ENCODE results near the gene SLC39A3. TPM values are rescaled to one million over a fixed set of nuclear protein-coding genes. Genes with fewer than 3 reads are reported as not detected.

Gene SLC39A3
- total RNA-seq, 1 experiment from 2014 or later: 87.4 TPM

- Histone ChIP-seq H3F3A (ENCODE audit: low read length, unreplicated experiment) (no peaks in the 10 kb centered on the region), H3K79me2 (ENCODE audit: low read length) (no peaks in the 10 kb centered on the region), H3K9me3 (ENCODE audit: low read length) (no peaks in the 10 kb centered on the region), H3K27ac (ENCODE audit: low read length) (no peak overlapping the region), H3K4me3 (ENCODE audit: low read length) (no peak overlapping the region), H3K9ac (ENCODE audit: low read length) (no peak overlapping the region), H3K9me2 (replicated peaks; ENCODE audit: low read length) (no peaks in the 10 kb centered on the region), H3K36me3 (ENCODE audit: low read depth, low read length) (no peaks in the 10 kb centered on the region; the same call in 1 of the 2 replicates), H3K4me1 (ENCODE audit: insufficient read depth, low read length) (no peaks in the 10 kb centered on the region), H3K27me3 (ENCODE audit: low read length) (no peaks in the 10 kb centered on the region), H3K4me2 (ENCODE audit: low read length) (no peak overlapping the region), H4K20me1 (ENCODE audit: low read length) (no peaks in the 10 kb centered on the region), H2AFZ (ENCODE audit: low read length) (no peak overlapping the region)
- no peak for DNase-seq
- intact Hi-C loops (cut with micrococcal nuclease): no loop called here
- ChIA-PET POLR2A (ENCODE audit: unreplicated experiment) (no interaction called here), CTCF (no interaction called here)
- no peak for ATAC-seq
- no TSS peak for BruUV-seq (replicated peaks)
- TF ChIP-seq, protein P1, sequence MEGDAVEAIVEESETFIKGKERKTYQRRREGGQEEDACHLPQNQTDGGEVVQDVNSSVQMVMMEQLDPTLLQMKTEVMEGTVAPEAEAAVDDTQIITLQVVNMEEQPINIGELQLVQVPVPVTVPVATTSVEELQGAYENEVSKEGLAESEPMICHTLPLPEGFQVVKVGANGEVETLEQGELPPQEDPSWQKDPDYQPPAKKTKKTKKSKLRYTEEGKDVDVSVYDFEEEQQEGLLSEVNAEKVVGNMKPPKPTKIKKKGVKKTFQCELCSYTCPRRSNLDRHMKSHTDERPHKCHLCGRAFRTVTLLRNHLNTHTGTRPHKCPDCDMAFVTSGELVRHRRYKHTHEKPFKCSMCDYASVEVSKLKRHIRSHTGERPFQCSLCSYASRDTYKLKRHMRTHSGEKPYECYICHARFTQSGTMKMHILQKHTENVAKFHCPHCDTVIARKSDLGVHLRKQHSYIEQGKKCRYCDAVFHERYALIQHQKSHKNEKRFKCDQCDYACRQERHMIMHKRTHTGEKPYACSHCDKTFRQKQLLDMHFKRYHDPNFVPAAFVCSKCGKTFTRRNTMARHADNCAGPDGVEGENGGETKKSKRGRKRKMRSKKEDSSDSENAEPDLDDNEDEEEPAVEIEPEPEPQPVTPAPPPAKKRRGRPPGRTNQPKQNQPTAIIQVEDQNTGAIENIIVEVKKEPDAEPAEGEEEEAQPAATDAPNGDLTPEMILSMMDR (conservative IDR thresholded peaks at IDR 0.05; ENCODE audit: low read depth, low read length): no peak
- TF ChIP-seq EZH2phosphoT487 (IDR thresholded peaks at IDR 0.05; ENCODE audit: borderline replicate concordance, low read length) (no peak), EZH2 (IDR thresholded peaks at IDR 0.05; ENCODE audit: low read length, unreplicated experiment) (no peak)
Observed at GRCh38 chr19:2762783-2763496, 23.1 kb upstream of the SLC39A3 start.

DNA sequence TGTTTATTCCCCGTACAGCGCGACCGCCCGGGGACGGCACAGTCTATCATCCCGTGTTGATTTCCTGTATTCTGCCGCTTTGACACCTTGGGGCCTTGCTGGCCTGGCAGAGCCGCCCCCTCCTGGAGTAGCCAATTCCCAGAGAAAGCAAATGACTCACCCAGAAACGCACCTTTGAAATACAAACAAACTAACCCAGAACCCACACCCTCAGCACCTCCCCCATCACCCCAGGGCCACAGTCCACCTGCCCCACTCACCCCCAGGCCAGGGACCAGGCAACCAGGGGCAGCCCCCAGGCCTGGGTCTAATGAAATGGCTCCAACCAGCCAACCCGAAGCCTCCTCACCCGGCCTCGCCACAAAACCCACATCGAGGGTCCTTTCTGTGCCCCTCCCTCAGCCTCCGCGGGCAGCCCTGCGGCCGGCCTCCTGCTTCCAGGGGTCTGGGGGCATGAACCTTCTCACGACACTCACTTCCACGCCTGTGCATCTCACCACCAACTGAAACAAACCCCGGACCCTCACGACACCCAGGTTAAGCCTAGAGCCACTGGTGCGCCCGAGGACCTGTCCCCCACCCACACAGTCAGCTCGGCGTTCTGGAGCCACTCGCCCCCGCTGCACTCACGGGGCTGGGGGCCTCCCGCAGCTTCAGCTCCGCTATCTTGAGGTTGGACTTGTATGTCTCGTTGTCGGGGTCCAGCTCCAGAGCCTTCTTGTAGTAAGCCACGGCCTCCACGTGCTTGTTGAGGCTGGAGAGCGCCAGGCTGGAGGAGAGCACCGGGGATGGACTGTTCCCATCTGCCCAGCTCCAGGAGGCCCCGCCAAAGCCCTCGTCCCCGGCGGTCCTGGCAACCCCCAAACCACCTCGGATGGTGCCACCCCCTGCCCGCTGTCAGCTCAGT is 22.3 kb upstream of the SLC39A3 start:
- POLR2A ChIA-PET (ENCODE audit: unreplicated experiment): no interaction called here
- Histone ChIP-seq H3K27me3 (ENCODE audit: low read length) (no peaks in the 10 kb centered on the region), H3K9me2 (replicated peaks; ENCODE audit: low read length) (no peaks in the 10 kb centered on the region), H3K4me1 (ENCODE audit: insufficient read depth, low read length) (no peaks in the 10 kb centered on the region), H3K79me2 (ENCODE audit: low read length) (no peaks in the 10 kb centered on the region), H3K9ac (ENCODE audit: low read length) (no peak overlapping the region), H3K4me2 (ENCODE audit: low read length) (no peak overlapping the region), H3K9me3 (ENCODE audit: low read length) (no peaks in the 10 kb centered on the region), H3K36me3 (ENCODE audit: low read depth, low read length) (no peaks in the 10 kb centered on the region; the same call in 1 of the 2 replicates), H3K27ac (ENCODE audit: low read length) (no peak overlapping the region), H3K4me3 (ENCODE audit: low read length) (no peak overlapping the region), H3F3A (ENCODE audit: low read length, unreplicated experiment) (no peaks in the 10 kb centered on the region), H4K20me1 (ENCODE audit: low read length) (no peaks in the 10 kb centered on the region), H2AFZ (ENCODE audit: low read length) (no peak overlapping the region)
- CTCF ChIA-PET: no interaction called here
- TF ChIP-seq EZH2phosphoT487 (IDR thresholded peaks at IDR 0.05; ENCODE audit: borderline replicate concordance, low read length) (no peak), EZH2 (IDR thresholded peaks at IDR 0.05; ENCODE audit: low read length, unreplicated experiment) (no peak)
- TF ChIP-seq, protein P1 (conservative IDR thresholded peaks at IDR 0.05; ENCODE audit: low read depth, low read length): no peak
- DNase-seq (no peak), ATAC-seq (no peak)
- intact Hi-C loops (cut with micrococcal nuclease): no loop called here
- no TSS peak for BruUV-seq (replicated peaks)
